ENCODE results near the gene NR0B1. TPM values are rescaled to one million over a fixed set of nuclear protein-coding genes. Genes with fewer than 3 reads are reported as not detected.
A peak's percentile ranks its signal among the peaks of the same experiment; 100 is the strongest.

NR0B1 gene
- total and polyA plus RNA-seq, 2 experiments from 2014 or later = 0.54 TPM; not detected in 1

GRCh38 chrX:30275498-30275897 is 33.7 kb downstream of the NR0B1 start:
- no peaks in the 10 kb centered on the region for H3K36me3 ChIP-seq
- no peaks in the 10 kb centered on the region for H3K27me3 ChIP-seq
- no peak overlapping the region for H3K4me3 ChIP-seq
- peak; percentile 19 to 38 for DNase-seq (ENCODE audit: low read depth in 1 of 2, low spot score in 1 of 2)
- TF ChIP-seq CTCF (IDR thresholded peaks at IDR 0.05; ENCODE audit: low read depth, low read length) = peak; percentile 25
- no peaks in the 10 kb centered on the region for H3K4me1 ChIP-seq (ENCODE audit: low read depth)
- H3K9me3 ChIP-seq (ENCODE audit: low read depth) = no peaks in the 10 kb centered on the region
- H3K27ac ChIP-seq = no peak overlapping the region

GRCh38 chrX:30270639-30271038 is 38.6 kb downstream of the NR0B1 start:
- TF ChIP-seq CTCF (IDR thresholded peaks at IDR 0.05; ENCODE audit: low read depth, low read length) = no peak
- no peak overlapping the region for H3K4me3 ChIP-seq

GRCh38 chrX:30262763-30263162 is 46.4 kb downstream of the NR0B1 start:
- no peak for TF ChIP-seq CTCF (IDR thresholded peaks at IDR 0.05; ENCODE audit: low read depth, low read length)
- no peaks in the 10 kb centered on the region for H3K4me1 ChIP-seq (ENCODE audit: low read depth)
- H3K4me3 ChIP-seq = no peak overlapping the region
- DNase-seq (ENCODE audit: low read depth in 1 of 2, low spot score in 1 of 2) = no peak
- no peaks in the 10 kb centered on the region for H3K36me3 ChIP-seq
- H3K27me3 ChIP-seq = no peaks in the 10 kb centered on the region
- H3K9me3 ChIP-seq (ENCODE audit: low read depth) = no peaks in the 10 kb centered on the region
- H3K27ac ChIP-seq = no peak overlapping the region

More at GRCh38 chrX:30270639-30271038, 38.6 kb downstream of the NR0B1 start:
- H3K27me3 ChIP-seq = no peaks in the 10 kb centered on the region
- H3K9me3 ChIP-seq (ENCODE audit: low read depth) = no peaks in the 10 kb centered on the region
- no peaks in the 10 kb centered on the region for H3K4me1 ChIP-seq (ENCODE audit: low read depth)
- H3K27ac ChIP-seq = no peak overlapping the region
- H3K36me3 ChIP-seq = no peaks in the 10 kb centered on the region
- DNase-seq (ENCODE audit: low read depth in 1 of 2, low spot score in 1 of 2) = no peak

GRCh38 chrX:30261012-30261411 is 48.2 kb downstream of the NR0B1 start:
- Histone ChIP-seq H3K27ac (no peak overlapping the region), H3K27me3 (no peaks in the 10 kb centered on the region), H3K4me3 (no peak overlapping the region), H3K36me3 (no peaks in the 10 kb centered on the region), H3K4me1 (ENCODE audit: low read depth) (no peaks in the 10 kb centered on the region), H3K9me3 (ENCODE audit: low read depth) (no peaks in the 10 kb centered on the region)
- no peak for DNase-seq (ENCODE audit: low read depth in 1 of 2, low spot score in 1 of 2)
- TF ChIP-seq CTCF (IDR thresholded peaks at IDR 0.05; ENCODE audit: low read depth, low read length) = no peak

- Histone ChIP-seq H3K27me3 (no peaks in the 10 kb centered on the region), H3K9me3 (ENCODE audit: low read depth) (no peaks in the 10 kb centered on the region), H3K4me3 (no peak overlapping the region), H3K4me1 (ENCODE audit: low read depth) (no peaks in the 10 kb centered on the region), H3K36me3 (no peaks in the 10 kb centered on the region), H3K27ac (no peak overlapping the region)
- no peak for DNase-seq (ENCODE audit: low read depth in 1 of 2, low spot score in 1 of 2)
- no peak for TF ChIP-seq CTCF (IDR thresholded peaks at IDR 0.05; ENCODE audit: low read depth, low read length)
Observed at GRCh38 chrX:30259927-30260326, 49.3 kb downstream of the NR0B1 start.

Other genes starting within 250 kb of the NR0B1 start
- not detected in 2 replicates for gene MAGEB2, start 93.8 kb downstream of the NR0B1 start, total RNA-seq
- not detected in 2 replicates for gene MAGEB2, start 93.8 kb downstream of the NR0B1 start, polyA plus RNA-seq
- gene MAGEB3, start 78.7 kb downstream of the NR0B1 start, total RNA-seq = not detected in 2 replicates
- gene MAGEB3, start 78.7 kb downstream of the NR0B1 start, polyA plus RNA-seq = not detected in 2 replicates
- gene MAGEB4, start 67.4 kb downstream of the NR0B1 start, total RNA-seq = not detected in 2 replicates
- gene MAGEB4, start 67.4 kb downstream of the NR0B1 start, polyA plus RNA-seq = not detected in 2 replicates
- gene MAGEB1, start 62.2 kb downstream of the NR0B1 start, total RNA-seq = not detected in 2 replicates
- gene MAGEB1, start 62.2 kb downstream of the NR0B1 start, polyA plus RNA-seq = not detected in 2 replicates

All from cardiac muscle cell (in vitro differentiated cells and primary cell).